Measurements from ENCODE around the gene HCAR3.
A peak's percentile ranks its signal among the peaks of the same experiment; 100 is the strongest.
"Not testable (repeated sequence)": the region's sequence is repeated elsewhere in the genome, so short reads cannot be mapped to it uniquely, and the experiment has no call there.

HCAR3 gene

GRCh38 chr12:122721057-122721545, 4.5 kb upstream of the HCAR3 start:
- no peak for DNase-seq

DNA sequence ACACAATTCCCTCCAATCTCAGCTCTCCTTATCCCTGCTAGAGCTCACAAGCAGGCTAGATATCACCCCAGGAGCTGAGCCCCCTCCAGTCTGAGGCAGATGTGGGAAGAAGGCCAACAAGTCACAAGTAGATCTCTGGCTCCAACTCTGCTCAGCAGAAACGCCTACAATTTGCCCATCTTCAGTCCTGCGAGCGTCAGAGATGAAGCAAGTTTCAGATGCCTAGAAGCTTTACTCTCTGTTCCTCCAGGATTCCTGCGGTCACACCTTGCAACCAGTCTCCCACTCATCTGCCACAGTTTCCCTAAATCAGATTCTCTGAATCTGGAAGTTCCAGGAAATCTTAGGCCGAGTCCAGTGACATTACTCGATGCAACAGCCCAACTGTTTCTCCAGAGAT, 1.4 kb downstream of the HCAR3 start:
- not testable (repeated sequence) for DNase-seq

DNA sequence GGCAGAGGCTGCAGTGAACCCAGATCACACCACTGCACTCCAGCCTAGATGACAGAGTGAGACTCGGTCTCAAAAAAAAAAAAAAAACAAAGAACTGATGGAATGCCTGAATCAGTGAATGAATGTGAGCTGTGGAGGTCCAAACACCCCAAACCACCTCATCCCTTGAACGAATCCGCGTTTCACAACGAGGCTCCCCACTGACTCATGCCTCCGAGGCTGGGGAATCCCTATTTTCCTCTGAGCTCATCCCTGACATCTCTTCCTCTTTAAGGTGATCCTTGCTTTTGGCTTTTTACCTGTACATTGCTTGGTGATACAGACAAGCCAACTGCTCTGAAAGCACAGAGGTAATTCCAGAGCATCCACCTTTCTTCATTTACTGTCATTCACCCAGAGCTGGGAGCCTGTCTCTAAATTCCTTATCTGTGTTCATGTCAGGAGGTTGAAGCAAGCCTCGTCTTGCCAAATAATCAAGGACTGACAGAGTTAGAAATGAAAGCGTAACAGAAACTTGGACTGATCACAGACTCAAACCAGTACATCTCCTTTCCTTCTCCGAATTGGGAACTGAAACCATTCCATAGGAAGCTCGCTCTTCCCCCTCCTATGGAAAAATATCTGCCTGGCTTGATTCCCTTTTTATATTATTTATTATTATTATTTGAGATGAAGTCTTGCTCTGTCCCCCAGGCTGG, 3.0 kb downstream of the HCAR3 start:
- DNase-seq = not testable (repeated sequence)

DNA sequence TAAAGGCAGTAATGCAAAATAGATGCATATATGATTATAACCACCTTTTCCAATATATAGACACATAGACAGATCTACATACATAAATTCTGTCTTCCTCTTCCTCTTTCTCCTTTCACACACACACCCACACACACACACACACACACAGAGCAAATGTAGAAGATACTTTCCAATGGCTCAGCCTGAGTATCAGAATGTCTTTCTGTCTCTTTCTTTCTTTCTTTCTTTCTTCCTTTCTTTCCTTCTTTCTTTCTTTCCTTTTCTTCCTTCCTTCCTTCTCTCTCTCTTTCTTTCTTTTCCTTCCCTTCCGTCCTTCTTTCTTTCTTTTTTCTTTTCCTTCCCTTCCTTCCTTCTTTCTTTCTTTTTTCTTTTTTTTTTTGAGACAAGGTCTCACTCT, 5.3 kb downstream of the HCAR3 start:
- not testable (repeated sequence) for DNase-seq

DNA sequence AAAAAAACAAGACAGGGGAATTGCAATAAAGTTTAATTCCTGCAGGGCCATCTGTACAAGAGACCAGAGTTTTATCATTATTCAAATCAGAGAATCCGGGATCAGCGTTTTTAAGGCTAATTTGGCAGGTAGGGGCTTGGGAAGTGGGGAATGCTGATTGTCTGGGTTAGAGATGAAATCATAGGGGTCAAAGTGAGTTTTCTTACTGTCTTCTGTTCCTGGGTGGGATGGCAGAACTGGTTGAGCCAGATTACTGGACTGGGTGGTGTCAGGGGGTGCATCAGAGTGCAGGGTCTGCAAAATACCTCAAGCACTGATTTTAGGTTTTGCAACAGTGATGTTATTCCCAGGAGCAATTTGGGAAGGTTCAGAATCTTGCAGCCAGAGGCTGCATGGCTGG, 6.3 kb downstream of the HCAR3 start:
- DNase-seq = not testable (repeated sequence)

- not testable (repeated sequence) for DNase-seq
Observed at GRCh38 chr12:122709287-122709686, 7.3 kb downstream of the HCAR3 start.

GRCh38 chr12:122703841-122704240, 12.8 kb downstream of the HCAR3 start:
- DNase-seq = not testable (repeated sequence)

DNA sequence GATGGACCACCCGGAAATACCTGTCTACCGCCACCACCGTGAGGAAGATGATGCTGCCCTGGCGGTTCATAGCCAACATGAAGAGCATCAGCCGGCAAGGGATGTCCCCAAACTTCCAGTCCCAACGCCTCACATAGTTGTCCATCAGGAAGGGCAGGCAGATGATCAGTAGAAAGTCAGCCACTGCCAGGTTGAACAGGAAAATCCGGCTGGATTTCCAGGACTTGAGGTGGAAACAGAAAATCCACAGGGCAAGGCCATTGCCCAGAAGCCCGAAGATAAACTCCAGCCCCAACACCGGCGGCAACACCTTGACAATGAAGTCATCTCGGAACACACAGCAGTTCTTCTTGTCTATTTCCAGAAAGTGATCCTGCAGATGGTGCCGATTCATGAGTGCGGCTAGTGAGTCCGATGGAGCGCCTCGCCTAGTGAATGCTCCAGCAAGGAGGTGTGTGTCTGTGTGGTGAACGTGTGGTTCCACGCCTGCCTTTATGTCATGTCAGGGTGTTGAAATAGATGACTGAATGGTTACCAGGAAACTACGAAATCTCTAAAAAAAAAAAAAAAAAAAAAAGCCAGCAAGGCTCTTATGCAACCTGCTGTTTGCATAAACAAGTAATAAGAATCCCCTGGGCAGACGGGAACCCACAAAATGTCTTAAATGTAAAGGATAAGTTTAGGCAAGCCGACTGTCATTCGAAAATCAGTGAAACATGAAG, 13.6 kb downstream of the HCAR3 start, which contains the start of gene HCAR2:
HCAR2 (minus strand) TSS at position 468 of the 722 bp plus-strand sequence; CDS start at position 394, 74 bp downstream.
- DNase-seq = not testable (repeated sequence)

DNA sequence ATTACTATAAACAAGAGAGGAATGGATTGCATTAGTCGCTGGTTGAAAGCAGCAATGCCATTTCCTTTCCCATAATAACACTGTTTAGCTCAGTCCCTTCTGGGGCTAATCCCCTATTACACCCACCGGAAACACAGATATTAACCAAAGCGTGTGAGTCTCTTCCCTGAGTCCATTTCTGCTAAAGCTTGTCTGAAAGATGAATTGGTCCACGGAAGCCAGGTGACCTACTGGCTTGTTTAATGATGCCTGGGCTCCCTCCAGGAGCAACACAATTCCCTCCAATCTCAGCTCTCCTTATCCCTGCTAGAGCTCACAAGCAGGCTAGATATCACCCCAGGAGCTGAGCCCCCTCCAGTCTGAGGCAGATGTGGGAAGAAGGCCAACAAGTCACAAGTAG, 15.1 kb downstream of the HCAR3 start:
- DNase-seq = not testable (repeated sequence)

DNA sequence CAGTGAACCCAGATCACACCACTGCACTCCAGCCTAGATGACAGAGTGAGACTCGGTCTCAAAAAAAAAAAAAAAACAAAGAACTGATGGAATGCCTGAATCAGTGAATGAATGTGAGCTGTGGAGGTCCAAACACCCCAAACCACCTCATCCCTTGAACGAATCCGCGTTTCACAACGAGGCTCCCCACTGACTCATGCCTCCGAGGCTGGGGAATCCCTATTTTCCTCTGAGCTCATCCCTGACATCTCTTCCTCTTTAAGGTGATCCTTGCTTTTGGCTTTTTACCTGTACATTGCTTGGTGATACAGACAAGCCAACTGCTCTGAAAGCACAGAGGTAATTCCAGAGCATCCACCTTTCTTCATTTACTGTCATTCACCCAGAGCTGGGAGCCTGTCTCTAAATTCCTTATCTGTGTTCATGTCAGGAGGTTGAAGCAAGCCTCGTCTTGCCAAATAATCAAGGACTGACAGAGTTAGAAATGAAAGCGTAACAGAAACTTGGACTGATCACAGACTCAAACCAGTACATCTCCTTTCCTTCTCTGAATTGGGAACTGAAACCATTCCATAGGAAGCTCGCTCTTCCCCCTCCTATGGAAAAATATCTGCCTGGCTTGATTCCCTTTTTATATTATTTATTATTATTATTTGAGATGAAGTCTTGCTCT, 16.4 kb downstream of the HCAR3 start:
- DNase-seq = not testable (repeated sequence)

GRCh38 chr12:122696922-122697321, 19.7 kb downstream of the HCAR3 start:
- not testable (repeated sequence) for DNase-seq

GRCh38 chr12:122691566-122691965, 25.0 kb downstream of the HCAR3 start:
- no peak for DNase-seq

DNA sequence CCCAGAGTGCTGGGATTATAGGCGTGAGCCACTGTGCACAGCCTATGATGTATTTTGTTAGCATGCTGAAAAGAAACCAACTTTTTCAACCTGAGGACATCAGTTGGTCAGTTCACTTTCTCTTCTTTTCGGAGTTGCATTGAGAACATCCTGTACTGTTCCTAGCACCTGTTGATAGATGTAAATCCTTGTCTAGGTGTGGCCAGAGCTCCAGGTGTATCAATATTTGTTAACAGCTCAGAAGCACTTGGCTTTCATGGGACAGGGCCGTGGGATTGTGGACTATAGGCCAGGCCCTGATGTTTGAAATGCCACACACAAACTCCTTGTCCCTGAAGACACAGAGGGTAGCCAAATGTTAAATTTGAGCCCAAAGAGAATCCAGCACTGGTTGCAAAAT, 28.3 kb downstream of the HCAR3 start:
- DNase-seq = no peak

DNA sequence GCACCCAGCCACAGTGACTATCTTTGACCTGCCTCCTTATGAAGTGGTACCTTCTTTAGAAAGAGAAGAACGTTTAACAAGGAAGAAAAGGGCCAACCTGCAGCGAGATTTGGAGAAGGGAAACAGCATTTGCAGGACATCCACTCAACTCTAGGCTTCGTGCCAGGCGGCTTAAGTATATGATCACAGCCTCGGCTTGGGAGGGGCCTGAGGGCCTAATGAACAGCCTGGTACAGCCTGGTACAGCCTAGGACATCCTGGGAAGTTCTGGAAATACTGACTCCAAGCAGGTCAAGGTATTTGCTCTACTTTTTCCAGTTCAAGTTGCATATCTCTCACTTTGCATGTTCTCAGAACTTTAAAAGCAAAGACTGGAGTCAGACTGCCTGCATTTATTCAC, 29.5 kb downstream of the HCAR3 start:
- peak; percentile 31 for DNase-seq

- DNase-seq = no peak
Observed at GRCh38 chr12:122686538-122686937, 30.1 kb downstream of the HCAR3 start.

- no peak for DNase-seq
Observed at GRCh38 chr12:122684297-122684813, 32.3 kb downstream of the HCAR3 start.

- no peak for DNase-seq
Observed at GRCh38 chr12:122681814-122682213, 34.8 kb downstream of the HCAR3 start.

GRCh38 chr12:122680989-122681388, 35.6 kb downstream of the HCAR3 start:
- not testable (repeated sequence) for DNase-seq

DNA sequence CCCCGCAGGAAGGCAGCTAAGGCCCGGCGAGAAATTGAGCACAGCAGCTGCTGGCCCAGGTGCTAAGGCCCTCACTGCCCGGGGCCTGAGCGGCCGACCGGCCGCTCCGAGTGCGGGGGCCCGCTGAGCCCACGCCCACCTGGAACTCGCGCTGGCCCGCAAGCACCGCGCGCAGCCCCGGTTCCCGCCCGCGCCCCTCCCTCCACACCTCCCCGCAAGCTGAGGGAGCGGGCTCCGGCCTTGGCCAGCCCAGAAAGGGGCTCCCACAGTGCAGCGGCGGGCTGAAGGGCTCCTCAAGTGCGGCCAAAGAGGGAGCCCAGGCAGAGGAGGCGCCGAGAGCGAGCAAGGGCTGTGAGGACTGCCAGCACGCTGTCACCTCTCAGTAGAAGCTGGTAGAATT, 39.8 kb downstream of the HCAR3 start:
- not testable (repeated sequence) for DNase-seq

DNA sequence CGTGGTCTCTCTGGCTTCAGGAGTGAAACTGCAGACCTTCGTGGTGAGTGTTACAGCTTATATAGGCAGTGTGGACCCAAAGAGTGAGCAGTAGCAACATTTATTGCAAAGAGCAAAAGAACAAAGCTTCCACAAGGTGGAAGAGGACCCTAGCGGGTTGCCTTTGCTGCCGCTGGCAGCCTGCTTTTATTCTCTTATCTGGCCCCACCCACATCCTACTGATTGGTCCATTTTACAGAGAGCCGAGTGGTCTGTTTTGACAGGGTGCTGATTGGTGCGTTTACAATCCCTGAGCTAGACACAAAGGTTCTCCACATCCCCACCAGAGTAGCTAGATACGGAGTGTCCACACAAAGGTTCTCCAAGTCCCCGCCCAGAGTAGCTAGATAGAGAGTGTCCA, 40.6 kb downstream of the HCAR3 start:
- not testable (repeated sequence) for DNase-seq

GRCh38 chr12:122672515-122672914, 44.1 kb downstream of the HCAR3 start:
- no peak for DNase-seq

GRCh38 chr12:122669397-122670070, 47.1 kb downstream of the HCAR3 start:
- no peak for DNase-seq

- no peak for DNase-seq
Observed at GRCh38 chr12:122668268-122668667, 48.3 kb downstream of the HCAR3 start.
